Peyer's patch (tissue), 4 donors: ENCODE measurements around the gene TMIE. TPM values are rescaled to one million over a fixed set of nuclear protein-coding genes. Genes with fewer than 3 reads are reported as not detected.
A peak's percentile ranks its signal among the peaks of the same experiment; 100 is the strongest.

Source experiments
- DNase-seq, 3 donors: peaks; one replicate each; pipeline ENCODE4 v3.0.0-alpha.2; 2017 to 2019
- H3K27ac ChIP-seq, 4 donors: fragments of 200-600 bp; sonication (generic); one replicate each; pipeline ENCODE4 v1.5.1; 2016 to 2019
- H3K27me3 ChIP-seq, 2 donors: fragments of 200-600 bp; sonication (generic); one replicate each; pipeline ENCODE4 v1.5.1; 2019
- H3K36me3 ChIP-seq, 3 donors: fragments of 200-600 bp; sonication (generic); one replicate each; pipeline ENCODE4 v1.5.1; 2016 to 2019
- H3K4me1 ChIP-seq, 4 donors: fragments of 200-600 bp; sonication (generic); one replicate each; pipeline ENCODE4 v1.5.1; 2016 to 2019
- H3K4me3 ChIP-seq, 4 donors: fragments of 200-600 bp; sonication (generic); 1 replicate in 3 of 4; 2 replicates in 1 of 4; pipeline ENCODE4 v1.5.1; 2016 to 2019; ENCODE audit warnings: mild to moderate bottlenecking in 1 of 4
- H3K9me3 ChIP-seq, 4 donors: fragments of 200-600 bp; sonication (generic); one replicate each; pipeline ENCODE4 v1.5.1; 2016 to 2019; ENCODE audit warnings: mild to moderate bottlenecking in 1 of 4
- POLR2A ChIP-seq, 2 donors: fragments of 450-650 bp; IDR thresholded peaks; one replicate each; pipeline ENCODE4 v1.5.1; 2017; ENCODE audit warnings: antibody characterized with exemption in 2 of 2, mild to moderate bottlenecking in 2 of 2, moderate library complexity in 2 of 2
- total RNA-seq, 4 donors: library from RNA; depleted of rRNA; stranded (reverse); fragments of >200 nt; gene quantifications; one replicate each; pipeline ENCODE4 v1.1.0, GENCODE V29; 2016
- TF ChIP-seq, protein P1 (sequence below), 6 experiments: fragments of 450-650 bp in 4 of 6; fragments of 200-600 bp in 2 of 6; sonication (generic) in 1 of 6; IDR thresholded peaks; one replicate each; pipeline ENCODE4 v1.5.1; 2017 to 2019; ENCODE audit warnings: antibody characterized with exemption in 6 of 6, mild to moderate bottlenecking in 3 of 6, moderate library complexity in 1 of 6

The TMIE gene, protein sequence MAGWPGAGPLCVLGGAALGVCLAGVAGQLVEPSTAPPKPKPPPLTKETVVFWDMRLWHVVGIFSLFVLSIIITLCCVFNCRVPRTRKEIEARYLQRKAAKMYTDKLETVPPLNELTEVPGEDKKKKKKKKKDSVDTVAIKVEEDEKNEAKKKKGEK
- 1 to 10 TPM in 1 of 4 donors, not detected in 3; 1.3 TPM for total RNA-seq

DNA sequence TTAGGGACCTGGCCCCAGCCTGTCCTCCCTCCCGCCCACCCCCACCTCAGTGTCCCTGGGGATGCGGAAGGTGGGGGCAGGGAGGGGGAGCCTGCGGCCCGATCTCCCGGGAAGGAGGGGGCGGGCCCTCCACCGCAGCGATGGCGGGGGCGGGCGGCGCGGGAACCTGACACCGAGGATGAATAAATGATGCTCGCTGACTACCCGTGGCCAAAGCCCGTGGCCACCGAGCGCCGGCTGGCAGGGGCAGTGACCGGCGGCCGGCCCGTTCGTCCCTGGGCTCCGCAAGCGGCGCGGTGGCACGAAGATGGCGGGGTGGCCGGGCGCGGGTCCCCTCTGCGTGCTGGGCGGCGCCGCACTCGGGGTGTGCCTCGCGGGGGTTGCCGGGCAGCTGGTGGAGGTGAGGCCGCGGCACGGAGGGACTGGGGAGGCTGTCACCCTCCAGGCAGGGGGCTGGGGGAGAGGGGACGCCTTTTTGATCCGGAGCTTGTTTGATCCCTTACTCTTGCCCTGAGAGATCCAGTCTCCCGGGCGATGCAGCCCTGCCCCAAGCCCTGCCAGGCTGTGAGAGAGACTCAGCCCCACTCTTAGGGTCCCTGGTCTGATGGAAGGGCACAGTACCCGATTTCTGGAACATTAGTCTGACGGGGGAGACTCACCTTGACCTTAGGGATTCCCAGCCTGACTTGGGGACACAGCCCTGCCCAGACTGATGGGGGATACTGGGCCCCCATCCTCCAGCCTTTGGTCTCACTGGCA, at the start of gene TMIE:
TMIE (plus strand) TSS at position 212 of the 759 bp plus-strand sequence; CDS start at position 308, 96 bp downstream.
- Histone ChIP-seq H3K27me3 (peaks cover 0 to 3% of the 10 kb centered on the region in 2 donors), H3K27ac (peak within 1 kb of the TSS in 1 of 4 donors; percentile 33), H3K9me3 (no peaks in the 10 kb centered on the region), H3K4me3 (peak within 1 kb of the TSS in 3 of 4 donors; percentile 21 to 43 (median 38)), H3K36me3 (no peaks in the 10 kb centered on the region), H3K4me1 (peaks cover 0 to 26% (median 2%) of the 10 kb centered on the region in 4 donors)
- no peak for DNase-seq
- TF ChIP-seq, protein P1, sequence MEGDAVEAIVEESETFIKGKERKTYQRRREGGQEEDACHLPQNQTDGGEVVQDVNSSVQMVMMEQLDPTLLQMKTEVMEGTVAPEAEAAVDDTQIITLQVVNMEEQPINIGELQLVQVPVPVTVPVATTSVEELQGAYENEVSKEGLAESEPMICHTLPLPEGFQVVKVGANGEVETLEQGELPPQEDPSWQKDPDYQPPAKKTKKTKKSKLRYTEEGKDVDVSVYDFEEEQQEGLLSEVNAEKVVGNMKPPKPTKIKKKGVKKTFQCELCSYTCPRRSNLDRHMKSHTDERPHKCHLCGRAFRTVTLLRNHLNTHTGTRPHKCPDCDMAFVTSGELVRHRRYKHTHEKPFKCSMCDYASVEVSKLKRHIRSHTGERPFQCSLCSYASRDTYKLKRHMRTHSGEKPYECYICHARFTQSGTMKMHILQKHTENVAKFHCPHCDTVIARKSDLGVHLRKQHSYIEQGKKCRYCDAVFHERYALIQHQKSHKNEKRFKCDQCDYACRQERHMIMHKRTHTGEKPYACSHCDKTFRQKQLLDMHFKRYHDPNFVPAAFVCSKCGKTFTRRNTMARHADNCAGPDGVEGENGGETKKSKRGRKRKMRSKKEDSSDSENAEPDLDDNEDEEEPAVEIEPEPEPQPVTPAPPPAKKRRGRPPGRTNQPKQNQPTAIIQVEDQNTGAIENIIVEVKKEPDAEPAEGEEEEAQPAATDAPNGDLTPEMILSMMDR (IDR thresholded peaks at IDR 0.05) = no peak
- TF ChIP-seq POLR2A (IDR thresholded peaks at IDR 0.05) = no peak

- no peak for DNase-seq
- Histone ChIP-seq H3K9me3 (no peaks in the 10 kb centered on the region), H3K27ac (no peak overlapping the region), H3K27me3 (no peaks in the 10 kb centered on the region), H3K36me3 (no peaks in the 10 kb centered on the region), H3K4me3 (no peak overlapping the region), H3K4me1 (no peaks in the 10 kb centered on the region)
- TF ChIP-seq, protein P1 (IDR thresholded peaks at IDR 0.05) = no peak
- TF ChIP-seq POLR2A (IDR thresholded peaks at IDR 0.05) = no peak
These were observed 45.9 kb upstream of the TMIE start for GRCh38 chr3:46655271-46655670.

- DNase-seq = peak in 1 of 3 donors; percentile 4
- H3K4me3 ChIP-seq = no peak overlapping the region
- no peaks in the 10 kb centered on the region for H3K36me3 ChIP-seq
- H3K27me3 ChIP-seq = no peaks in the 10 kb centered on the region
- H3K9me3 ChIP-seq = no peaks in the 10 kb centered on the region
- H3K4me1 ChIP-seq = no peaks in the 10 kb centered on the region
- no peak overlapping the region for H3K27ac ChIP-seq
- TF ChIP-seq, protein P1 (IDR thresholded peaks at IDR 0.05) = no peak
- no peak for TF ChIP-seq POLR2A (IDR thresholded peaks at IDR 0.05)
These were observed 44.2 kb upstream of the TMIE start for GRCh38 chr3:46656778-46657556.

DNA sequence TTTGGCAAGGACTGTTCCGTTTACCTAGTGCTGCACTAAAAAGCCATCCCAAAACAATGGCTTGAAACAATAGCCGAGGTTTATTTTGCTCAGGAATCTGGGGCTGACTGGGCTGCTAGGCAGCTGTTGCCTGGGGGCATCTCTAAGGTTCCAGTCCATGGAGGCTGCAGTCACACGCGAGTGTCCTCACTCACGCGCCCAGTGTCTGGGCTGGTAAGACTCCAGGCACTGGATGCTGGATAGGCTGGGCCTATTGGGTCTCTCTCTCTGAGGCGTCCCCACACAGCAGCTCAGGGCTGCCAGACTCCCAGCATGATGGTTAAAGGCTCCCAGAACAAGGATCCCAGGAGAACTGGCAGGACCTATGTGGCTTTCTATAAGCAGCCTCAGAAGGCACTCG, 41.9 kb upstream of the TMIE start:
- no peaks in the 10 kb centered on the region for H3K27me3 ChIP-seq
- TF ChIP-seq POLR2A (IDR thresholded peaks at IDR 0.05) = no peak
- TF ChIP-seq, protein P1 (IDR thresholded peaks at IDR 0.05) = no peak
- no peak for DNase-seq
- no peak overlapping the region for H3K27ac ChIP-seq
- H3K4me1 ChIP-seq = peaks cover 0 to 14% (median 0%) of the 10 kb centered on the region in 4 donors
- H3K36me3 ChIP-seq = no peaks in the 10 kb centered on the region
- no peaks in the 10 kb centered on the region for H3K9me3 ChIP-seq
- no peak overlapping the region for H3K4me3 ChIP-seq

DNA sequence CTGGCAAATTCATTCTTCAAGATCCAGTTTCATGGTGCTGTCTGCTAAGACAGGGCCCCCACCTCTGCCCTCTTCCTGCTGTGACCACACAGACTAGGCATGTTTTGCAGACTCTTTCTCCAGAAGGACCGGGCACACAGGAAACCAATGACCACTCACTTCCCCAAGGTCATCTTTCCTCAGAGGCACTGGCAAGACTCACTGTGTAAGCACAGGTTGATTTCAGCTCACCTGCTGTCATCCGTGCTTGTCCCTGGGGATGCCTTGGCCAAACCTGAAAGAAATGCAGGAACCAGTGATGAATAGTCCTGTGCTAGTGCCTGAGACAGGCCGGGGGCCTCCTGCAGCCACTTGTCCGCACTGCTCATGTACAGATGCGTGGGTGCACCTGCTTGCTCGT, 41.2 kb upstream of the TMIE start:
- Histone ChIP-seq H3K27me3 (no peaks in the 10 kb centered on the region), H3K4me1 (peaks cover 0 to 14% (median 0%) of the 10 kb centered on the region in 4 donors), H3K4me3 (no peak overlapping the region), H3K9me3 (no peaks in the 10 kb centered on the region), H3K36me3 (no peaks in the 10 kb centered on the region), H3K27ac (no peak overlapping the region)
- no peak for DNase-seq
- no peak for TF ChIP-seq POLR2A (IDR thresholded peaks at IDR 0.05)
- TF ChIP-seq, protein P1 (IDR thresholded peaks at IDR 0.05) = no peak
